Activated CD8-positive, alpha-beta T cell treated with anti-CD3 and anti-CD28 coated beads for 36 hours (primary cell): ENCODE data around the gene ARL13B. TPM values are rescaled to one million over a fixed set of nuclear protein-coding genes. Genes with fewer than 3 reads are reported as not detected.
"Not testable (repeated sequence)": the region's sequence is repeated elsewhere in the genome, so short reads cannot be mapped to it uniquely, and the experiment has no call there.

Experiments used
- ATAC-seq: fragments of 200-7000 bp; cut with Tn5 transposase; one replicate; pipeline ENCODE4 v1.10.0; 2021; ENCODE audit warnings: mild to moderate bottlenecking, moderate library complexity
- CTCF ChIA-PET: fragments of 350-600 bp; sonication (Branson Sonifier 250); formaldehyde crosslinking; loops from one replicate; lab custom pipeline; 2021; ENCODE audit warnings: antibody characterized with exemption; lab: Charles Lee
- POLR2A ChIA-PET: fragments of 350-600 bp; sonication (Branson Sonifier 250); formaldehyde crosslinking; loops from one replicate; lab custom pipeline; 2021; ENCODE audit warnings: antibody characterized with exemption; lab: Charles Lee
- DNase-seq: peaks from one replicate; pipeline ENCODE4 v3.0.0-alpha.2; 2020
- H3K27ac Mint-ChIP-seq: one replicate; pipeline ENCODE4 v1.8.0; 2021; ENCODE audit warnings: mild to moderate bottlenecking, mixed read lengths
- H3K27me3 Mint-ChIP-seq: one replicate; pipeline ENCODE4 v1.8.0; 2021; ENCODE audit warnings: mixed read lengths
- H3K36me3 Mint-ChIP-seq: one replicate; pipeline ENCODE4 v1.8.0; 2021; ENCODE audit warnings: low read depth, mixed read lengths
- H3K4me1 Mint-ChIP-seq: one replicate; pipeline ENCODE4 v1.8.0; 2021; ENCODE audit warnings: low read depth, mixed read lengths
- H3K4me3 Mint-ChIP-seq: one replicate; pipeline ENCODE4 v1.8.0; 2021; ENCODE audit warnings: mild to moderate bottlenecking, moderate library complexity, mixed read lengths
- H3K9me3 Mint-ChIP-seq: one replicate; pipeline ENCODE4 v1.8.0; 2021; ENCODE audit warnings: mixed read lengths
- CTCF ChIP-seq: fragments of 200-600 bp; IDR thresholded peaks from one replicate; pipeline ENCODE4 v1.8.0; 2022; ENCODE audit warnings: antibody characterized with exemption, mild to moderate bottlenecking
- intact Hi-C: fragments of 100-400 bp; cut with micrococcal nuclease; formaldehyde crosslinking; loops from one replicate; pipeline ENCODE4 v1.10.0; 2022
- total RNA-seq, 2 experiments: library from RNA; stranded (reverse); gene quantifications; one replicate each; pipeline ENCODE4 v1.2.3, GENCODE V29; 2021

Gene ARL13B
- total RNA-seq, 2 experiments from 2014 or later: 8.0 to 10.0 TPM

GRCh38 chr3:93961026-93961425, 18.9 kb upstream of the ARL13B start:
- Mint-ChIP-seq H3K27me3 (peaks cover 9% of the 10 kb centered on the region), H3K27ac (no peak overlapping the region), H3K9me3 (no peaks in the 10 kb centered on the region), H3K4me1 (no peaks in the 10 kb centered on the region), H3K4me3 (no peak overlapping the region), H3K36me3 (no peaks in the 10 kb centered on the region)
- TF ChIP-seq CTCF: no peak
- ATAC-seq: no peak
- CTCF ChIA-PET: interaction anchor here (1.4 kb wide), 1 partner anchor 12 kb away, joined by 6 read pairs; the partner anchor contains the start of gene PROS1
- POLR2A ChIA-PET: interaction anchor here (0.6 kb wide), 1 partner anchor 16 kb away, joined by 4 read pairs; no protein-coding TSS in a partner anchor
- no peak for DNase-seq
- intact Hi-C loops: no loop called here

DNA sequence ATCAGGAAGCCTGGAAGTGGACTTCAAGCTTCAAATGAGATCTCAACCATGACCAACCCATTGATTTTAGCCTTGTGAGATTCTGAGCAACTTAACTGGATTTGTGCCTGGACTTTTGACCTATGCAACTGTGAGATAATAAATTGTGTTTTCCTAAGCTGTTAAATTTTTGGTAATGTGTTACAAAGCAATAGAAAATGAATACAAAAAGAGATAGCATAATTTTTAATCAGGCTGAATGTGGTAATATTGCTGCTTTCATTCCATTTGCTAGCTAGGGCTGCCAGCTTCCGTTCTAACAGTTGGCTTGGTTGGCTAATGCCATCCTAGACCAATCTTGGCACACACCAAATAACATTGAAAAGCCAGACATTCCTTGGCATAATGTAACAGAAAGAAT, 18.5 kb upstream of the ARL13B start:
- Mint-ChIP-seq H3K9me3 (no peaks in the 10 kb centered on the region), H3K27me3 (peaks cover 9% of the 10 kb centered on the region), H3K4me3 (no peak overlapping the region), H3K36me3 (no peaks in the 10 kb centered on the region), H3K27ac (no peak overlapping the region), H3K4me1 (no peaks in the 10 kb centered on the region)
- intact Hi-C loops: no loop called here
- no peak for ATAC-seq
- POLR2A ChIA-PET: no interaction called here
- CTCF ChIA-PET: interaction anchor here (0.7 to 1.4 kb wide), 2 partner anchors 11 to 12 kb away, joined by 3 to 6 read pairs; partner anchors contain the start of gene PROS1
- no peak for TF ChIP-seq CTCF
- DNase-seq: no peak

- DNase-seq (no peak), ATAC-seq (no peak)
- intact Hi-C loops: no loop called here
- no peaks in the 10 kb centered on the region for H3K4me1 Mint-ChIP-seq
- no peaks in the 10 kb centered on the region for H3K9me3 Mint-ChIP-seq
- ChIA-PET POLR2A (interaction anchor here (0.6 kb wide), 1 partner anchor 653 kb away, joined by 3 read pairs; no protein-coding TSS in a partner anchor), CTCF (interaction anchor here (0.8 kb wide), 1 partner anchor 9 kb away, joined by 3 read pairs; no protein-coding TSS in a partner anchor)
- TF ChIP-seq CTCF: no peak
- no peaks in the 10 kb centered on the region for H3K36me3 Mint-ChIP-seq
- H3K4me3 Mint-ChIP-seq: no peak overlapping the region
- H3K27ac Mint-ChIP-seq: no peak overlapping the region
- peaks cover 7% of the 10 kb centered on the region for H3K27me3 Mint-ChIP-seq
These were observed 17.2 kb upstream of the ARL13B start for GRCh38 chr3:93962798-93963197.

GRCh38 chr3:93965106-93965505, 14.8 kb upstream of the ARL13B start:
- H3K4me1 Mint-ChIP-seq, POLR2A ChIA-PET, intact Hi-C loops, H3K36me3 Mint-ChIP-seq, H3K4me3 Mint-ChIP-seq, H3K27me3 Mint-ChIP-seq, H3K9me3 Mint-ChIP-seq, ATAC-seq, DNase-seq, H3K27ac Mint-ChIP-seq: not testable (repeated sequence)
- CTCF ChIA-PET: interaction anchor here (1.0 kb wide), 1 partner anchor 9 kb away, joined by 3 read pairs; the partner anchor contains the start of gene PROS1

GRCh38 chr3:93969443-93969842, 10.5 kb upstream of the ARL13B start:
- intact Hi-C loops: no loop called here
- Mint-ChIP-seq H3K36me3 (no peaks in the 10 kb centered on the region), H3K27me3 (peaks cover 11% of the 10 kb centered on the region), H3K9me3 (no peaks in the 10 kb centered on the region), H3K27ac (no peak overlapping the region), H3K4me1 (peaks cover 8% of the 10 kb centered on the region), H3K4me3 (no peak overlapping the region)
- ChIA-PET POLR2A (no interaction called here), CTCF (no interaction called here)
- DNase-seq (no peak), ATAC-seq (no peak)
- no peak for TF ChIP-seq CTCF
